GM19455 (cell line): Measurements from ENCODE around the gene IPMK.
"Not testable (repeated sequence)": the region's sequence is repeated elsewhere in the genome, so short reads cannot be mapped to it uniquely, and the experiment has no call there.

Experiments used
- ATAC-seq: cut with Tn5 transposase; IDR thresholded peaks from one replicate; pipeline ENCODE4 v1.9.1; 2021; ENCODE audit not compliant: unreplicated experiment

The IPMK gene

GRCh38 chr10:58229856-58230255, 37.8 kb downstream of the IPMK start:
- not testable (repeated sequence) for ATAC-seq

- no peak for ATAC-seq
These were observed 42.0 kb downstream of the IPMK start for GRCh38 chr10:58225654-58226053.

- ATAC-seq: no peak
These were observed 46.8 kb downstream of the IPMK start for GRCh38 chr10:58220769-58221451.

GRCh38 chr10:58219875-58220274, 47.8 kb downstream of the IPMK start:
- ATAC-seq: no peak

GRCh38 chr10:58217612-58218011, 50.1 kb downstream of the IPMK start:
- no peak for ATAC-seq

GRCh38 chr10:58212622-58213021, 55.1 kb downstream of the IPMK start:
- no peak for ATAC-seq

- ATAC-seq: no peak
These were observed 57.5 kb downstream of the IPMK start for GRCh38 chr10:58210160-58210559.

GRCh38 chr10:58209669-58210068, 58.0 kb downstream of the IPMK start:
- no peak for ATAC-seq

GRCh38 chr10:58206251-58206650, 61.4 kb downstream of the IPMK start:
- ATAC-seq: no peak

GRCh38 chr10:58201704-58202103, 66.0 kb downstream of the IPMK start:
- no peak for ATAC-seq

- no peak for ATAC-seq
These were observed 78.4 kb downstream of the IPMK start for GRCh38 chr10:58189269-58189668.

- ATAC-seq: no peak
These were observed 83.5 kb downstream of the IPMK start for GRCh38 chr10:58184120-58184670.

GRCh38 chr10:58180666-58181065, 87.0 kb downstream of the IPMK start:
- ATAC-seq: no peak

GRCh38 chr10:58179238-58179637, 88.5 kb downstream of the IPMK start:
- ATAC-seq: no peak

GRCh38 chr10:58178811-58179210, 88.9 kb downstream of the IPMK start:
- ATAC-seq: no peak

- no peak for ATAC-seq
These were observed 90.2 kb downstream of the IPMK start for GRCh38 chr10:58177362-58177947.

- ATAC-seq: no peak
These were observed 91.4 kb downstream of the IPMK start for GRCh38 chr10:58175990-58176900.

GRCh38 chr10:58174831-58175230, 92.9 kb downstream of the IPMK start:
- no peak for ATAC-seq

- ATAC-seq: no peak
These were observed 94.3 kb downstream of the IPMK start for GRCh38 chr10:58173391-58173790.

- ATAC-seq: no peak
These were observed 96.5 kb downstream of the IPMK start for GRCh38 chr10:58171146-58171545.

- ATAC-seq: no peak
These were observed 103.2 kb downstream of the IPMK start for GRCh38 chr10:58164517-58164916.

- no peak for ATAC-seq
These were observed 108.9 kb downstream of the IPMK start for GRCh38 chr10:58158806-58159205.
